ENCODE measurements around the gene SESN3.
"Not testable (repeated sequence)": the region's sequence is repeated elsewhere in the genome, so short reads cannot be mapped to it uniquely, and the experiment has no call there.

The SESN3 gene

DNA sequence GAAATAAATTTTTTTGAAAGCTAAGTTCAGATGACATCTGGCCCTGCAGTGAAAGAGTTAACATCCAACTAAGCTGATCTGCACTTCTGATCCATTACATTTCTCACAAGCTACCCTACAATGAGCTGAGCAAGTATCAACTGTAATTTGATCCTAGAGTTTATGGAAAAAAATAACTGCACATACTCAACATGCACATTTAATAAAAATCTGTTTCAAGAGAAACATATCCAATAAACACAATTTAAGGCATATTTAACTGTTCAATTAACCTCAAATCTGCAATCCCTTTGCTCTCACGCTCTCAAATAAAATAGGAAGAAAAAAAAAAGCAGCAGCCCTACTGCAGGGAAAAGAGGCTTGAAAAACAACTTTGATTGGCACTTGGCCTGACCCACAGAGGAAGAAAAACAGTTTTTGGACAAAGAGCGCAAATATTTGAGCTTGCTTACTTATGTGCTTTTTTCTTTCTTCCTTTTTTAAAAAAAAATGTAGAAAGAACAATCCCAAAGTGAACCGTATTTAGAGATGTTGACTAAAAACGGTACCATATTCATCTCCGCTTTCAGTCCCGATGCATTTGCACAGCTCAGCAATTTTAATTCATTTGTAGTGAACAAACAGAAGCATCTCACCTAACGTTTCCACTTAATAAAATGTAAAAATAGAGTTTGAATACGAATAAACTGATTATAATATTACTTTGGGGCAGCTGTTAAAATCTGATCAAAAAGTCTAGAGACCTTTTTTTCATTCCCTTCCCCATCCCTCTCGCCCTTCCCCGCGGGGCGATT is 1.6 kb downstream of the SESN3 start:
- Histone ChIP-seq H3K27me3 (ENCODE audit: insufficient read depth, insufficient read length) (peaks cover 9% of the 10 kb centered on the region), H3K4me3 (ENCODE audit: insufficient read length, low read depth) (peak overlapping the region; percentile 83), H3K4me1 (ENCODE audit: insufficient read depth, insufficient read length) (no peaks in the 10 kb centered on the region), H3K9ac (ENCODE audit: insufficient read length, low read depth) (peak overlapping the region; percentile 87), H3K36me3 (ENCODE audit: insufficient read depth, insufficient read length, low read length) (no peaks in the 10 kb centered on the region), H3K9me3 (ENCODE audit: insufficient read depth, low read length) (0 out of 2 replicates have a peak, but pooled peaks cover 2% of the 10 kb centered on the region)
- TF ChIP-seq ZNF274 (IDR thresholded peaks at IDR 0.05; ENCODE audit: low read depth, low read length) (no peak), YY1 (IDR thresholded peaks at IDR 0.05; ENCODE audit: insufficient read depth, insufficient read length) (no peak), SUZ12 (IDR thresholded peaks at IDR 0.05; ENCODE audit: extremely low read depth, insufficient read depth, insufficient read length) (no peak)
- no peak for DNase-seq (ENCODE audit: low read depth, low spot score)

DNA sequence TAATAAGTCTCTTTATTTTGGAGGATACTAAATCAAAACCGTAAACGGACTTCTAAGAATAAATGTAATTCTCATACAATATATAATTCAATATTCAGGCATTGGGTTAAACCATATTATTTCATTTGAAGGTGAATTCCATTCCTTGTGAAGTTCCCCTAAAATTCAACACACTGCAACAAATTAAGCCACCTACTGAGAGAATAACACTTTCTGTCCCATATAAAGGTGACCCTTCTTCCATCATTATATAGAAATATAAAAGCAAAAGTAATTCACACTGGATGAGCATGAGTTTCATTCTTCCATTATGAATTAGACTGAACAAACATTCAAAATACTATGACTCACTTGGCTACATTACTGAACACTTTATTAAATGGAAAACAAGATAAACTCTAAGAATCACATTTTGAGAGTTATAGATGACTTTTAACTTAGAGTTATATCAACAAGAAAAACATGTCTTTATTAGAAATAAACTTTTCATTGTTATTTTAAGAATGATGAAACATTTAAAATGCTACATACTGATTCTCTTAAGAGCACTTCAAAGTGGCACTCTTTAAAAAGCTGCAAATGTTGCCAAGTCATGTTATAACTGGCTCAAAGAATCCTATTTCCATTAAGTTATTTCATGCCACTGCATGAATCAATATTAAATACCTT is 2.8 kb downstream of the SESN3 start:
- DNase-seq (ENCODE audit: low read depth, low spot score) = no peak
- Histone ChIP-seq H3K4me1 (ENCODE audit: insufficient read depth, insufficient read length) (no peaks in the 10 kb centered on the region), H3K36me3 (ENCODE audit: insufficient read depth, insufficient read length, low read length) (no peaks in the 10 kb centered on the region), H3K9me3 (ENCODE audit: insufficient read depth, low read length) (no peaks in the 10 kb centered on the region), H3K27me3 (ENCODE audit: insufficient read depth, insufficient read length) (peaks cover 2% of the 10 kb centered on the region), H3K9ac (ENCODE audit: insufficient read length, low read depth) (no peak overlapping the region), H3K4me3 (ENCODE audit: insufficient read length, low read depth) (peak overlapping the region; percentile 2)
- no peak for TF ChIP-seq ZNF274 (IDR thresholded peaks at IDR 0.05; ENCODE audit: low read depth, low read length)
- no peak for TF ChIP-seq YY1 (IDR thresholded peaks at IDR 0.05; ENCODE audit: insufficient read depth, insufficient read length)
- TF ChIP-seq SUZ12 (IDR thresholded peaks at IDR 0.05; ENCODE audit: extremely low read depth, insufficient read depth, insufficient read length) = no peak

DNA sequence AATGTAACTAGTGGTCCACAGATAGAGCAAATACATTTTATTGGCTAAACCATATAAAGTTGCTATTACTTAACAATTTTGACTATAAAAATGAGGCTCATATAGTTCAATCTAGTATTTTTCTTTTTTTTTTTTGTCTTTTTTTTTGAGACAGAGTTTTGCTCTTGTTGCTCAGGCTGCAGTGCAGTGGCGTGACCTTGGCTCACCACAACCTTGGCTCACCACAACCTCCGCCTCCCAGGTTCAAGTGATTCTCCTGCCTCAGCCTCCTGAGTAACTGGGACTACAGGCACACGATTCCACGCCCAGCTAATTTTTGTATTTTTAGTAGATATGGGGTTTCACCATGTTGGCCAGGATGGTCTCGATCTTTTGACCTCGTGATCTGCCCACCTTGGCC is 3.9 kb downstream of the SESN3 start:
- not testable (repeated sequence) for H3K4me1 ChIP-seq (ENCODE audit: insufficient read depth, insufficient read length); H3K9me3 ChIP-seq (ENCODE audit: insufficient read depth, low read length); H3K36me3 ChIP-seq (ENCODE audit: insufficient read depth, insufficient read length, low read length); H3K4me3 ChIP-seq (ENCODE audit: insufficient read length, low read depth); H3K27me3 ChIP-seq (ENCODE audit: insufficient read depth, insufficient read length); H3K9ac ChIP-seq (ENCODE audit: insufficient read length, low read depth); DNase-seq (ENCODE audit: low read depth, low spot score)

DNA sequence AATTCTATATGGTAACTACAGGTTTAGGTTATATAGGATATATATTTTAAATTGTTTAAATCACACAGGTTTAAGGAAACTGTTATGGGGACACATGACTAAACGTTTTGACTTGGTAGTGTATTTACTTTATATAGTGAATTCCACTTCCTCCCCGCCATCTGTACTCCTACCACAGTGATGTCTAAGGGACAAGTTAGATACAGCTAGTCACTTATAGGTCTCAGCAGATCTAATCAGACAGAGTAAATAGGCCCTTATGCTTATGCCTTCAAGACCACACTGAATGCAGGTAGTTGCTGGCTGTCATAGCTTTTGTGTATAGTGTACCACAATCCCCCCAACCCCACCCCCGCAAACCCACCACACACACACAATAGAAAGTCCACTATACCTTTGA is 8.2 kb downstream of the SESN3 start:
- no peak for TF ChIP-seq SUZ12 (IDR thresholded peaks at IDR 0.05; ENCODE audit: extremely low read depth, insufficient read depth, insufficient read length)
- TF ChIP-seq ZNF274 (IDR thresholded peaks at IDR 0.05; ENCODE audit: low read depth, low read length) = no peak
- TF ChIP-seq YY1 (IDR thresholded peaks at IDR 0.05; ENCODE audit: insufficient read depth, insufficient read length) = no peak
- H3K9me3 ChIP-seq (ENCODE audit: insufficient read depth, low read length) = no peaks in the 10 kb centered on the region
- H3K4me3 ChIP-seq (ENCODE audit: insufficient read length, low read depth) = no peak overlapping the region
- no peaks in the 10 kb centered on the region for H3K36me3 ChIP-seq (ENCODE audit: insufficient read depth, insufficient read length, low read length)
- DNase-seq (ENCODE audit: low read depth, low spot score) = no peak
- H3K27me3 ChIP-seq (ENCODE audit: insufficient read depth, insufficient read length) = no peaks in the 10 kb centered on the region
- no peaks in the 10 kb centered on the region for H3K4me1 ChIP-seq (ENCODE audit: insufficient read depth, insufficient read length)
- no peak overlapping the region for H3K9ac ChIP-seq (ENCODE audit: insufficient read length, low read depth)

GRCh38 chr11:95219599-95219998 is 11.4 kb downstream of the SESN3 start:
- H3K27me3 ChIP-seq (ENCODE audit: insufficient read depth, insufficient read length) = no peaks in the 10 kb centered on the region
- no peak for TF ChIP-seq SUZ12 (IDR thresholded peaks at IDR 0.05; ENCODE audit: extremely low read depth, insufficient read depth, insufficient read length)
- no peak for TF ChIP-seq YY1 (IDR thresholded peaks at IDR 0.05; ENCODE audit: insufficient read depth, insufficient read length)
- TF ChIP-seq ZNF274 (IDR thresholded peaks at IDR 0.05; ENCODE audit: low read depth, low read length) = no peak
- DNase-seq (ENCODE audit: low read depth, low spot score) = no peak
- H3K4me3 ChIP-seq (ENCODE audit: insufficient read length, low read depth) = no peak overlapping the region
- no peaks in the 10 kb centered on the region for H3K9me3 ChIP-seq (ENCODE audit: insufficient read depth, low read length)
- H3K4me1 ChIP-seq (ENCODE audit: insufficient read depth, insufficient read length) = no peaks in the 10 kb centered on the region
- no peak overlapping the region for H3K9ac ChIP-seq (ENCODE audit: insufficient read length, low read depth)
- H3K36me3 ChIP-seq (ENCODE audit: insufficient read depth, insufficient read length, low read length) = no peaks in the 10 kb centered on the region

- Histone ChIP-seq H3K9ac (ENCODE audit: insufficient read length, low read depth) (no peak overlapping the region), H3K27me3 (ENCODE audit: insufficient read depth, insufficient read length) (no peaks in the 10 kb centered on the region), H3K36me3 (ENCODE audit: insufficient read depth, insufficient read length, low read length) (no peaks in the 10 kb centered on the region), H3K4me3 (ENCODE audit: insufficient read length, low read depth) (no peak overlapping the region), H3K9me3 (ENCODE audit: insufficient read depth, low read length) (no peaks in the 10 kb centered on the region), H3K4me1 (ENCODE audit: insufficient read depth, insufficient read length) (no peaks in the 10 kb centered on the region)
- TF ChIP-seq SUZ12 (IDR thresholded peaks at IDR 0.05; ENCODE audit: extremely low read depth, insufficient read depth, insufficient read length) (no peak), ZNF274 (IDR thresholded peaks at IDR 0.05; ENCODE audit: low read depth, low read length) (no peak), YY1 (IDR thresholded peaks at IDR 0.05; ENCODE audit: insufficient read depth, insufficient read length) (no peak)
- DNase-seq (ENCODE audit: low read depth, low spot score) = no peak
Observed at GRCh38 chr11:95218149-95218548, 12.9 kb downstream of the SESN3 start.

DNA sequence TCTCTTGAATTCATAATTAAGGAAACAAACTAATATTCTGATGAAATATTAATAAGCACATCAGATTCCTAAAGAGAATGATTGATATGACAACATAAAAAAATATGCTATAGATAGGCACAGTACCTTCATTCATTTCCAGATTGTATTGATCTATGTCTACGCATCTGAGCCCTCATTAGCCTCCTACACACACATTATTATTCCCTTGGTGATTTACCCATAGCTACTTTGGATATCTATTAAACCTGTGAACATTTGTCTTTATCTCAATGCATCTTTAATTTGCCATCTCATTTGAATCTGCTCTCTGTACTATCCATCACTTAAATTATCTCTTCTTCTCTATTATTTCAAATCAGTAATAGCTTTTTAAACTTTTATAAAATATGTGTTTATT is 18.4 kb downstream of the SESN3 start:
- Histone ChIP-seq H3K27me3 (ENCODE audit: insufficient read depth, insufficient read length) (no peaks in the 10 kb centered on the region), H3K4me3 (ENCODE audit: insufficient read length, low read depth) (no peak overlapping the region), H3K9ac (ENCODE audit: insufficient read length, low read depth) (no peak overlapping the region), H3K9me3 (ENCODE audit: insufficient read depth, low read length) (no peaks in the 10 kb centered on the region), H3K36me3 (ENCODE audit: insufficient read depth, insufficient read length, low read length) (no peaks in the 10 kb centered on the region), H3K4me1 (ENCODE audit: insufficient read depth, insufficient read length) (no peaks in the 10 kb centered on the region)
- TF ChIP-seq SUZ12 (IDR thresholded peaks at IDR 0.05; ENCODE audit: extremely low read depth, insufficient read depth, insufficient read length) = no peak
- TF ChIP-seq YY1 (IDR thresholded peaks at IDR 0.05; ENCODE audit: insufficient read depth, insufficient read length) = no peak
- no peak for TF ChIP-seq ZNF274 (IDR thresholded peaks at IDR 0.05; ENCODE audit: low read depth, low read length)
- DNase-seq (ENCODE audit: low read depth, low spot score) = no peak

DNA sequence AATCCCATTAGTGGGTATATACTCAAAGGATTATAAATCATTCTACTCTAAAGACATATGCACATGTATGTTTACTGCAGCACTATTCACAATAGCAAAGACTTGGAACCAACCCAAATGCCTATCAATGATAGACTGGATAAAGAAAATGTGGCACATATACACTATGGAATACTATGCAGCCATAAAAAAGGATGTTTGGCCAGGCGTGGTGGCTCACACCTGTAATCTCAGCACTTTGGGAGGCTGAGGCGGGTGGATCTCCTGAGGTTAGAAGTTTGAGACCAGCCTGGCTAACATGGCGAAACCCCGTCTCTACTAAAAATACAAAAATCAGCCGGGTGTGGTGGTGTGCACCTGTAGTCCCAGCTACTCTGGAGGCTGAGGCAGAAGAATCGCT is 21.5 kb downstream of the SESN3 start:
- not testable (repeated sequence) for H3K27me3 ChIP-seq (ENCODE audit: insufficient read depth, insufficient read length); H3K36me3 ChIP-seq (ENCODE audit: insufficient read depth, insufficient read length, low read length); H3K4me1 ChIP-seq (ENCODE audit: insufficient read depth, insufficient read length); H3K4me3 ChIP-seq (ENCODE audit: insufficient read length, low read depth); H3K9ac ChIP-seq (ENCODE audit: insufficient read length, low read depth); DNase-seq (ENCODE audit: low read depth, low spot score); H3K9me3 ChIP-seq (ENCODE audit: insufficient read depth, low read length)
